Right atrium auricular region (tissue), 2 donors: ENCODE measurements around the gene SH2D6. TPM values are rescaled to one million over a fixed set of nuclear protein-coding genes. Genes with fewer than 3 reads are reported as not detected.

Source experiments
- DNase-seq: peaks from one replicate; pipeline ENCODE4 v3.0.0-alpha.2; 2019; ENCODE audit warnings: low spot score
- H3K27ac ChIP-seq, 2 donors: fragments of 200-600 bp; sonication (generic); 1 replicate in 1 of 2; 2 replicates in 1 of 2; pipeline ENCODE4 v1.5.1; 2016 to 2019
- H3K27me3 ChIP-seq, 2 donors: fragments of 200-600 bp; sonication (generic); one replicate each; pipeline versions ENCODE4 v1.5.1 to v1.6.0; 2017 to 2019
- H3K36me3 ChIP-seq: fragments of 200-600 bp; sonication (generic); one replicate; pipeline ENCODE4 v1.5.1; 2016
- H3K4me1 ChIP-seq, 2 donors: fragments of 200-600 bp; sonication (generic); one replicate each; pipeline versions ENCODE4 v1.5.1 to v1.6.0; 2017 to 2019
- H3K4me3 ChIP-seq, 2 donors: fragments of 200-600 bp; sonication (generic); 1 replicate in 1 of 2; 2 replicates in 1 of 2; pipeline ENCODE4 v1.5.1; 2017 to 2019; ENCODE audit warnings: mild to moderate bottlenecking in 1 of 2, moderate library complexity in 1 of 2
- H3K9me3 ChIP-seq, 2 donors: fragments of 200-600 bp; sonication (generic); one replicate each; pipeline ENCODE4 v1.5.1; 2019
- total RNA-seq, 2 donors: library from RNA; depleted of rRNA; stranded (reverse); fragments of >200 nt; gene quantifications; one replicate each; pipeline ENCODE4 v1.1.0, GENCODE V29; 2016
- TF ChIP-seq, protein P1 (sequence below), 2 donors: fragments of 200-600 bp; sonication (generic); IDR thresholded peaks; one replicate each; pipeline ENCODE4 v1.5.1; 2019; ENCODE audit warnings: antibody characterized with exemption in 2 of 2

The SH2D6 gene
- total RNA-seq, 2 donors from 2014 or later: not detected

DNA sequence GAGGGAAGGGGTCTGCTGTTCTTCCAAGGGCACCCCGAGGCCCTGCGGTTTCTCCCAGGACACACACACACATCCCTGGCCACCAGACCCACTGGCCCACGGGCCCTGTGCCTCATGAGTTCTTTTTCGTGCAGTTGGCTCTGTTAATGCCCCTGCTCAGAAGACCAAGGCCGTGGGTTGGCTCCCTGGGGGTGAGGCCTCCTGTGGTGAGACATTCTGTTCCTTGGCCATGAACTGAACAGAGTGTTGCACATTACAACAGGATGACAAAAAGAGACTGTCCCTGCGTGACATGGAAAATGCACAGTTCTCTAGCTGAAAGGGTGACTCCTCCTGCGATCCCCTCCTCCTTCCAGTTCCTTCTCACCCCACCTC lies 30.7 kb downstream of the SH2D6 start:
- H3K4me1 ChIP-seq: peaks cover 0 to 18% of the 10 kb centered on the region in 2 donors
- H3K4me3 ChIP-seq: no peak overlapping the region
- no peaks in the 10 kb centered on the region for H3K9me3 ChIP-seq
- TF ChIP-seq, protein P1, sequence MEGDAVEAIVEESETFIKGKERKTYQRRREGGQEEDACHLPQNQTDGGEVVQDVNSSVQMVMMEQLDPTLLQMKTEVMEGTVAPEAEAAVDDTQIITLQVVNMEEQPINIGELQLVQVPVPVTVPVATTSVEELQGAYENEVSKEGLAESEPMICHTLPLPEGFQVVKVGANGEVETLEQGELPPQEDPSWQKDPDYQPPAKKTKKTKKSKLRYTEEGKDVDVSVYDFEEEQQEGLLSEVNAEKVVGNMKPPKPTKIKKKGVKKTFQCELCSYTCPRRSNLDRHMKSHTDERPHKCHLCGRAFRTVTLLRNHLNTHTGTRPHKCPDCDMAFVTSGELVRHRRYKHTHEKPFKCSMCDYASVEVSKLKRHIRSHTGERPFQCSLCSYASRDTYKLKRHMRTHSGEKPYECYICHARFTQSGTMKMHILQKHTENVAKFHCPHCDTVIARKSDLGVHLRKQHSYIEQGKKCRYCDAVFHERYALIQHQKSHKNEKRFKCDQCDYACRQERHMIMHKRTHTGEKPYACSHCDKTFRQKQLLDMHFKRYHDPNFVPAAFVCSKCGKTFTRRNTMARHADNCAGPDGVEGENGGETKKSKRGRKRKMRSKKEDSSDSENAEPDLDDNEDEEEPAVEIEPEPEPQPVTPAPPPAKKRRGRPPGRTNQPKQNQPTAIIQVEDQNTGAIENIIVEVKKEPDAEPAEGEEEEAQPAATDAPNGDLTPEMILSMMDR (IDR thresholded peaks at IDR 0.05): no peak
- no peak overlapping the region for H3K27ac ChIP-seq
- DNase-seq: no peak
- no peaks in the 10 kb centered on the region for H3K27me3 ChIP-seq
- no peaks in the 10 kb centered on the region for H3K36me3 ChIP-seq

DNA sequence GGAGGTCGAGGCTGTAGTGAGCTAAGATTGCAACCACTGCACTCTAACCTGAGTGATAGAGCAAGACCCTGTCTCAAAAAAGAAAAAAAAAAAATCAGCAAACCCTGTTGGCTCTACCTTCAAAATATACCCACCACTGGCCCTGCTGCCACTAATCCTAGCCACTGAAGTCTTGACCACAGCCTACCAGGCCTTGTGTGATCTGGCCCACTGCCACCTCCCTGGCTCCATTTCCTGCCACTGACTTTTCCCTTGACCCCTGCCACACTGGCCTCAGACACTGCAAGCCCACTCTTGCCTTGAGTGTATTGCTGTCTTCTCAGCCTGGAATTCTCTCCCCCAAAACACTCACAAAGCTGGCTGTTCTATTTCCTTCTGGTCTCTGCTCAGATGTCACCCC lies 33.7 kb downstream of the SH2D6 start:
- H3K27me3 ChIP-seq: no peaks in the 10 kb centered on the region
- TF ChIP-seq, protein P1 (IDR thresholded peaks at IDR 0.05): no peak
- H3K36me3 ChIP-seq: no peaks in the 10 kb centered on the region
- no peak for DNase-seq
- no peak overlapping the region for H3K4me3 ChIP-seq
- H3K4me1 ChIP-seq: no peaks in the 10 kb centered on the region
- H3K9me3 ChIP-seq: no peaks in the 10 kb centered on the region
- H3K27ac ChIP-seq: no peak overlapping the region

DNA sequence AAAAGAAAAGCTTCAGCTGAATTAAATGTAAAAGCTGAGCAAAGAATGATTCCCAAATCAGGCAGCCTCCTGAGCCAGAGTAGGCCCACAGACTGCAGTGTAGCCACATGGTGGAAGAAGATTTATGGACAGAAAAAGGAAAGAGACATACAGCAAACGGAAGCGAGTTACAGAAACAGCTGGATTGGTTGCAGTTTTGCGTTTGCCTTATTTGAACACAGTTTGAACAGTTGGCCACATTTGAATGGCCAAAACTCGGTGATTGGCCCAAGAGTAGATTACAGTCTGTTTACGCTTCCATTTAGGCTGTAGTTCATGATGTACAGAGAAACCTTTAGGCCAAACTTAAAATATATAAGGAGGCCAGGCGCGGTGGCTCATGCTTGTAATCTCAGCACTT lies 35.1 kb downstream of the SH2D6 start:
- DNase-seq: no peak
- H3K27me3 ChIP-seq: no peaks in the 10 kb centered on the region
- no peak overlapping the region for H3K27ac ChIP-seq
- H3K4me3 ChIP-seq: no peak overlapping the region
- H3K36me3 ChIP-seq: no peaks in the 10 kb centered on the region
- TF ChIP-seq, protein P1 (IDR thresholded peaks at IDR 0.05): no peak
- no peaks in the 10 kb centered on the region for H3K4me1 ChIP-seq
- no peaks in the 10 kb centered on the region for H3K9me3 ChIP-seq

DNA sequence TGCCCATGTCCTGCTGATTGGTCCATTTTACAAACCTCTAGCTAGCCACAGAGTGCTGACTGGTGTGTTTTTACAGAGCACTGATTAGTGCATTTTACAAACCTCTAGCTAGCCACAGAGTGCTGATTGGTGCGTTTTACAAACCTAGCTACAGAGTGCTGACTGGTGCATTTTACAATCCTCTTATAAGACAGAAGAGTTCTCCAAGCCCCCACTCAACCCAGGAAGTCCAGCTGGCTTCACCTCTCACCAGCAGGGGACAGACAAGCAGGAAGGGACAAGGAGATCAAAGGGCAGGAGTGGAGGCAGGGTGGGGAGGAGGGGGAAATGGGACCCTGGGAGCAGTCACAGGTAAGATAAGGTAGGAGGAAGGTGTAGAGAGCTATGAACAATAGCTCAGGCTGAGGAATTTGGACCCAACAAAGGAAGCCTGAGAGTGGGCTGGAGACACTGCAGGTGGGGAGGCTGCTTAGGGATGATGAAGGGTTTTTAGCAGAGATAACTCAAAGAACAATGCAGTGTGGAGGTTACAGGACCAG lies 37.1 kb downstream of the SH2D6 start:
- Histone ChIP-seq H3K27ac (no peak overlapping the region), H3K4me1 (no peaks in the 10 kb centered on the region), H3K9me3 (no peaks in the 10 kb centered on the region), H3K4me3 (no peak overlapping the region), H3K36me3 (no peaks in the 10 kb centered on the region), H3K27me3 (no peaks in the 10 kb centered on the region)
- TF ChIP-seq, protein P1 (IDR thresholded peaks at IDR 0.05): no peak
- no peak for DNase-seq

DNA sequence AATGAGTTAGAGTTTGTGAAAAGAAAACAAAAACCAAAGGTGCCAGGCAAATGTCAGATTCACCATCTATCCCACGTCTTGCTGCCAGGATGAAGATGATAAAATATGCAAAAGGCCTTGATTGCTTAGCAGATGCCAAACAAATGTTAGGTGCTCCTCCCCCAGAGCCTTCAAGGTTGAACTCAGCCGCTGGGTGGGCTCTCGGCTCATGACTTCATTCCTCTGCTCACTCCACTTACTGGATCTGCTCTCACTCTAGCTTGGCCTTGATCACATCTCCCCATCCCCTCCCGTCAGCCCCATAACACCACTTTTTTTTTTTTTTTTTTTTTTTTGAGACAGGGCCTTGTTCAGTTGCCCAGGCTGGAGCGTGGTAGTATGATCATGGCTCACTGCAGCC lies 38.5 kb downstream of the SH2D6 start:
- DNase-seq: no peak
- Histone ChIP-seq H3K4me3 (no peak overlapping the region), H3K36me3 (no peaks in the 10 kb centered on the region), H3K9me3 (no peaks in the 10 kb centered on the region), H3K27ac (no peak overlapping the region), H3K4me1 (no peaks in the 10 kb centered on the region), H3K27me3 (no peaks in the 10 kb centered on the region)
- TF ChIP-seq, protein P1 (IDR thresholded peaks at IDR 0.05): no peak

DNA sequence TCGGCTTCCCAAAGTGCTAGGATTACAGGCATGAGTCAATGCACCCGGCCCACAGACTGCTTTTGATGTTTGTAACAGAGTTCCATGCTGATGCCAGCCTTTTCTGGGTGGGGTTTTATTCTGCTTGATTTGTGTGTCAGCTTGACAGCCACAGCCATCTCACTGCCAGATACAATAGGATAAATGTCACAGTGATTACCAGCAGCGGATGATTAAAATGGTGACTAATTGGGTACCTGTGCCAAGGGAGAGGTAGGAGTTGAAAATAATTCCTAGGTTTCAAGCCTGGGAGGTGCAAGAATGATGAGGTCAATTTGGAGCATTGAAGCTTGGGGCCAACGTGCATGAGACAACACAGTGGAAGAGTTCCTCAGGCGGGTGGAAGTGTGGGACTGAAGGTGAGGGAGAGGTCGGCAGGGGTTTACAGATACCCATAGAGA lies 39.4 kb downstream of the SH2D6 start:
- Histone ChIP-seq H3K27ac (no peak overlapping the region), H3K27me3 (no peaks in the 10 kb centered on the region), H3K9me3 (no peaks in the 10 kb centered on the region), H3K4me1 (no peaks in the 10 kb centered on the region), H3K36me3 (no peaks in the 10 kb centered on the region), H3K4me3 (no peak overlapping the region)
- DNase-seq: no peak
- TF ChIP-seq, protein P1 (IDR thresholded peaks at IDR 0.05): no peak
